NCI-H2227 (cell line): ENCODE results near the gene HOXA1.

ENCODE experiments used
- DNase-seq: peaks from one replicate; lab custom pipeline; 2025; ENCODE audit not compliant: unreplicated experiment; lab: John Stamatoyannopoulos, UW

The HOXA1 gene

GRCh38 chr7:27116962-27117886 lies 21.4 kb upstream of the HOXA1 start:
- DNase-seq, result no peak

- DNase-seq, result no peak
These were observed 20.5 kb upstream of the HOXA1 start for GRCh38 chr7:27116031-27116961.

GRCh38 chr7:27115221-27116026 lies 19.6 kb upstream of the HOXA1 start:
- DNase-seq, result no peak

- DNase-seq, result no peak
These were observed 19.1 kb upstream of the HOXA1 start for GRCh38 chr7:27114881-27115220.

- no peak for DNase-seq
These were observed 18.4 kb upstream of the HOXA1 start for GRCh38 chr7:27113991-27114769.

- DNase-seq, result no peak
These were observed 17.5 kb upstream of the HOXA1 start for GRCh38 chr7:27112955-27113949.

- no peak for DNase-seq
These were observed 16.6 kb upstream of the HOXA1 start for GRCh38 chr7:27112361-27112760.

GRCh38 chr7:27111751-27112277 lies 16.0 kb upstream of the HOXA1 start:
- no peak for DNase-seq

GRCh38 chr7:27111042-27111750 lies 15.4 kb upstream of the HOXA1 start:
- DNase-seq, result no peak

GRCh38 chr7:27110186-27111031 lies 14.6 kb upstream of the HOXA1 start:
- DNase-seq, result no peak

GRCh38 chr7:27109466-27110185 lies 13.8 kb upstream of the HOXA1 start:
- no peak for DNase-seq

- no peak for DNase-seq
These were observed 12.8 kb upstream of the HOXA1 start for GRCh38 chr7:27108390-27109127.

- DNase-seq, result no peak
These were observed 11.9 kb upstream of the HOXA1 start for GRCh38 chr7:27107391-27108381.

GRCh38 chr7:27106901-27107240 lies 11.1 kb upstream of the HOXA1 start:
- no peak for DNase-seq
